Vagina (tissue), 2 donors: ENCODE data around the gene SLC9A7.

ENCODE experiments used
- CTCF ChIP-seq, 3 experiments: fragments of 450-650 bp in 2 of 3; fragments of 200-600 bp in 1 of 3; sonication (generic) in 1 of 3; IDR thresholded peaks; one replicate each; pipeline ENCODE4 v1.5.1; 2017 to 2019; ENCODE audit warnings: antibody characterized with exemption in 3 of 3, mild to moderate bottlenecking in 2 of 3, moderate library complexity in 2 of 3
- POLR2A ChIP-seq, 2 donors: fragments of 450-650 bp; IDR thresholded peaks; one replicate each; pipeline ENCODE4 v1.6.1; 2017; ENCODE audit warnings: antibody characterized with exemption in 2 of 2, mild to moderate bottlenecking in 2 of 2, moderate library complexity in 2 of 2
- POLR2AphosphoS5 ChIP-seq, 2 donors: sonication (generic); formaldehyde crosslinking; IDR thresholded peaks; one replicate each; pipeline ENCODE4 v1.9.0; 2017; ENCODE audit warnings: antibody characterized with exemption in 2 of 2, mild to moderate bottlenecking in 2 of 2, low read depth in 1 of 2; ENCODE audit not compliant: insufficient read depth in 1 of 2

DNA sequence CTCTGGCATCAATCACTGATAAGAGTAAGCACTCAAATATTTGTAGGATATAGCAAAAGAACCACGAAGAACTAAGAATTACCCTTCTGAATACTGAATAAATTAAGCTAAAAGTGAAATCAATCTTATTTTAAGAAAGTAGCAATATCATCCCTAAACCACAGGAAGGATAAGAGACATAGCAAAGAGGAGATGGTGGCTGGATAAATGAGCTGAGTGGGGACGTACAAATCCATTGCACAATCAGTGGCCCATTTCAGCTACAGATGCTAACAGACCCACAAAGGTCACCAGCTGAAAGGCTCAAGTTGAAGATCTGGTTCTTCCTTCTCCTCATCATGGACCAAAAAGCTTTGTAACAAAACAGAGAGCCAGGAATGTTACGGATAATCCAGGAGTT lies 77.1 kb downstream of the SLC9A7 start:
- no peak for TF ChIP-seq CTCF (IDR thresholded peaks at IDR 0.05)
- no peak for TF ChIP-seq POLR2AphosphoS5 (IDR thresholded peaks at IDR 0.05; ENCODE audit: insufficient read depth in 1 of 2, low read depth in 1 of 2)
- no peak for TF ChIP-seq POLR2A (IDR thresholded peaks at IDR 0.05)
